Neural cell (in vitro differentiated cells): ENCODE measurements around the gene POLR1C.

Experiments
- CTCF ChIP-seq: fragments of 450-650 bp; IDR thresholded peaks from 2 replicates; pipeline ENCODE4 v1.5.1; 2014; ENCODE audit warnings: antibody characterized with exemption, mild to moderate bottlenecking, moderate library complexity; ENCODE audit not compliant: poor library complexity, severe bottlenecking
- POLR2AphosphoS5 ChIP-seq: IDR thresholded peaks from 2 replicates; pipeline ENCODE4 v1.6.1; 2012
- REST ChIP-seq: IDR thresholded peaks from 2 replicates; pipeline ENCODE4 v1.6.1; 2012; ENCODE audit warnings: borderline replicate concordance

- no peak for TF ChIP-seq CTCF
- no peak for TF ChIP-seq POLR2AphosphoS5
- no peak for TF ChIP-seq REST
Observed at GRCh38 chr6:43478008-43478372, 38.9 kb upstream of the POLR1C start.
